Measurements from ENCODE around the gene GPD1. TPM values are rescaled to one million over a fixed set of nuclear protein-coding genes. Genes with fewer than 3 reads are reported as not detected.

GPD1 gene
- not detected in 2 replicates for total RNA-seq

DNA sequence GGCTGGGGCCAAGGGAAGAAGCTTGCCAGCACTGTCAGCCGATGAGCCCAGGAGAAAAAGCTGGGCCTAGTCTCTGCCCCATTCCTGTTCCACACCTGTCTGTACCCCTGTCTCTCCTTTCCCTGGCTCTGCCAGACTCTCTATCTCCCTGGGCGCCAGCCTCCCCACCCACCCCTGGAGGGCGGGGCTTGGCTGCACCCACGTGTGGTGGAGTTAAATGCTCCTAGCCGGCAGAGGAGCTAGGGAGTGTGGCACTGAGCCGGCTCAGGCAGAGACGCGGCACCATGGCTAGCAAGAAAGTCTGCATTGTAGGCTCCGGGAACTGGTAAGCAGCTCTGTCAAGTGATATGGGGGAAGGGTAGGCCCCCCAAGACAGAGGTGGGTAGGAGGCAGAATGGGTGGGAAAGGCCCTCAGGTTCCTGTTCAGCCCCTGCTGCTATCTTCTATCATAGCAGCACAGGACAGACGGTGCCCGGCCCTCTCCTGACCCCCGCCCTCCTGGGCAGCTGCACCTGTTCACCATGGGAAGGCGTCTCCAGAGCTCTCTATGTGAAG, at the start of gene GPD1:
Gene GPD1, plus strand, starts transcription at position 242 of the 555 bp plus-strand sequence. Its CDS starts 43 bp downstream, at position 285.

DNA sequence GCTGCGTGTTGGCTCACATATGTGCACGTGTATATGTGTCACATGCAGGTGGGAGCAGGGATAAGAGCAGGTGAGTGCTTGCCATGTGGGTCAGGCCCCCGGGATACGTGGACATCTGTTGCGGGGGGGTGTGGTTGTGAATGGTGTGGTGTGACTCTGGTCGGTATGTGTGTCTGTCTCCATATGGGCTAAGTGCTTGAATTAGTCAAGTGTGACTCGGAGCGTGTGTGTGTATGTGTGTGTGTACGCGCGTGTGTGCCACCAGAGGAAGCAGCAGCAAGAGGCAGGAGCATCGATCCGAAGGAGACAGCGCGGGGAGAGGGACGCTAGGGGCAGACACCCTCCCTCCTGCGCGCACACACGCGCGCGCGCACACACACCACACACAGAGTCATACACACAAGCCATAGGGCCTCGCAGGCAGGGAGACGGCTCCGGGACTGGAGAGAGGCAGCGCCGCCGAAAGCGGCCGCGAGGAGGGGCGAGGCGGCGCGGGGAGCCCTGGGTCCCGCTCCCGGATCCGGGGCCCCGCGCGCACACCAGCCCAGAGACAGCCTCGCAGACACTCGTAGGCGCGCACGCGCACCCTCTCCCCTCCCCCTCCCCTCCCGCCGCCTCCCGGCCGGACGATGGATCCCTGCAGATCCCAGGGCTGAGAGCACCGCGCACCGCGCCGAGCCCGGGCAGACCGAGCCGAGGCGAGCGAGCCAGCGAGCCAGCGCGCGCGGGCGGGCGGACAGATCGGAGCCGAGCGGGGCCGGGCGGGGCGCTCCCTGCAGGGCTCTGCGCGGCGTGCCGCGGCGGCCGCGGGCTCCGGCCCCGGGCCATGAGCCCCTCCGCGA, 46.6 kb upstream of the GPD1 start, which contains the start of gene ASIC1:
Gene ASIC1, plus strand, starts transcription at position 597 of the 842 bp plus-strand sequence. CDS start 1,171 bp downstream, outside the sequence.

DNA sequence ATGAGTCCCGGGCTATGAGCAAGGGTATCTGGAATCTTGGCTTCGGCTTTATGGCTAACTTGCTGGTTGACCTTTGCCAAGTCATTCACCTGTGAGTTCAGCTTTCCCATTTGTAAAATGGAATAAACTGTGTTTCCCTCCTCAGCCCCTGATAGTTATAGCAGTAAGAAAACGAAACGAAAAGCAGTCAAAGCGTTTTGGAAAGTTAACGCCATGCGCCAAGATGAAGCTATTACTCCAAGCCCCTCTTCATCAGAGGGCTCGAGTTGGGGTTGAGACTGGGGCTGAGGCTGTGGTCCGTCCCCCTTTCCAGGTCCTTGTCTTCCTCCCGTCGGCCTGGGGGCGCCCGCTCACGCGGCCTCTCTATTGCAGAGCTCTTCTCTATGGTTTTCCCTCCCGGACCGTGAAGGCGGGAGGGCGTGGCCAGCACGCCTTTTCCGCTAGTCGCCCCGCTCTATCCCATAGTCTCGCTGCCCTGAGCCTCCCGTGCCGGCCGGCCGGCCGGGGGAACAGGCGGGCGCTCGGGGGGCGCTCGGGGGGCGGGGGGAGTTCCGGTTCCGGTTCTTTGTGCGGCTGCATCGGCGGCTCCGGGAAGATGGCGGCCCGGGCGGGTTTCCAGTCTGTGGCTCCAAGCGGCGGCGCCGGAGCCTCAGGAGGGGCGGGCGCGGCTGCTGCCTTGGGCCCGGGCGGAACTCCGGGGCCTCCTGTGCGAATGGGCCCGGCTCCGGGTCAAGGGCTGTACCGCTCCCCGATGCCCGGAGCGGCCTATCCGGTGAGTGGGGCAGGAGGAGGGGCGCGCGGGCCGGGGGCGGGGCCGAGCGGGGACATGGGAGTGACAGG, 18.8 kb upstream of the GPD1 start, which contains the start of gene SMARCD1:
Gene SMARCD1, plus strand, starts transcription at position 568 of the 840 bp plus-strand sequence. Its CDS starts 28 bp downstream, at position 596.

DNA sequence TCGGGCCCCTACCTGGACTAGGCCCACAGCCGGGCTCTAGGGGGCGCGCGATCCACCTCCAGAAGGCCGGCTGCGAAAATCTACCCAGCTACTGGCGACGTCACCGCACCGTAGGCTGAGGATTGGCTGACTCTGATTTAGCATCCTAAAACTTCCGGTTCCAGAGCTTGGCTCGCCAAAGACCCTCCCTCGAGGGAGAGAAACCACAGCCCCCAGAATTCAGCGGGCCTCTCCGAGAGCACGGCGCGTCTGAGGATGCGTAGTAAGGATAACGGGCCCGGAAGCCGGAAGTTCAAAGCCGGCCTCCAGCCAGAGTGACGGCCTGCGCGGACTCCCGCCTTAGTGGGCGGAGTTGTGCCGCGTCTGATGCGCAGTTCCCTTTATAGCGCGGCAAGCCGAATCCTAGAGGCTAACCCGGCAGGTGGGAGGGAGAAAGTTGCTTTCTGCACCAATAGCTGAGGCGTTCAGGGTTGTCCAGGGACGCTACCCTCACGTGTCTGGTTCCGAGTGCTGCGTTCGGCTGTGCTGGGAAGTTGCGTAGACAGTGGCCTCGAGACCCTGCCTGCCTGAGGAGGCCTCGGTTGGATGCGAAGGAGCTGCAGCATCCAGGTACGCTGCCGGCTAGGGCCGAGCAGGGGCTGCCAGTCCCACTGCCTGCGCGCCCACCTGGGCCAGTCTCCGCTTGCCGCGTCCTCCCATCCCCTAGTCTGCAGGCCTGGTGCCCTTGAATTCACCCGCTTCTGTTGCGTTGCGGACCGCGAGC, 8.1 kb downstream of the GPD1 start, which contains the start of gene COX14:
Gene COX14, plus strand, starts transcription at position 544 of the 763 bp plus-strand sequence. CDS start 7,808 bp downstream, outside the sequence.

Other genes starting within 250 kb of the GPD1 start
- not detected in 2 replicates for gene FAIM2, start 200.1 kb upstream of the GPD1 start, total RNA-seq
- not detected in 2 replicates for gene AQP2, start 153.3 kb upstream of the GPD1 start, total RNA-seq
- gene AQP5, start 142.1 kb upstream of the GPD1 start, total RNA-seq = under 0.01 and 0.19 TPM in 2 replicates
- not detected in 2 replicates for gene AQP6, start 131.1 kb upstream of the GPD1 start, total RNA-seq
- 27.6 and 51.6 TPM in 2 replicates for gene RACGAP1, start 78.5 kb upstream of the GPD1 start, total RNA-seq
- gene ASIC1, start 46.4 kb upstream of the GPD1 start, total RNA-seq = 0.13 and 0.16 TPM in 2 replicates
- gene SMARCD1, start 18.7 kb upstream of the GPD1 start, total RNA-seq = 43.1 and 62.9 TPM in 2 replicates
- 30.6 and 40.3 TPM in 2 replicates for gene COX14, start 8.2 kb downstream of the GPD1 start, total RNA-seq
- gene CERS5, start 63.4 kb downstream of the GPD1 start, total RNA-seq = 35.6 and 53.9 TPM in 2 replicates
- gene LIMA1, start 179.5 kb downstream of the GPD1 start, total RNA-seq = 30.6 and 89.7 TPM in 2 replicates

Data from bladder microvascular endothelial cell (primary cell).